Embryonic facial prominence (tissue), 1 donor: Measurements from ENCODE around the gene TXNDC8.
"Not testable (repeated sequence)": the region's sequence is repeated elsewhere in the genome, so short reads cannot be mapped to it uniquely, and the experiment has no call there.

Experiments used
- DNase-seq: peaks from one replicate; pipeline ENCODE4 v3.0.0-alpha.2; 2016; ENCODE audit errors: extremely low spot score

The TXNDC8 gene

DNA sequence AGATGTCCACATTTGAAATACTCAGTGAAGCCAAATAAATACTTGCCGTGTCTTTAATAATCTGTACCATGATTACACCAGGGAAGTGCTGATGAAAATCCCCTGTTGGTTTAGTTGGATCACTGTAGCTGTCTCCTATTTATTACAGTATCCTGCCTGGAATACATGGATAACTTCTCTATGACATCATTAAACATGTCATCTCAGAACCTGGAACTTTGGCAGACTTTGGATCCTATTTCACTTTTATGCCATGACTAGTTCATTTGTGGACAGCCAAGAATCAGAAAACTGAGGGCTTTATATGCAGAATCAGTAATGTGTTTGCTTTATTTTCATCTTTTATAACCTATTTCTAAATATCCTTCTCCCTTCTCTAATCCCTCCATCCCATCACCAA, at the start of gene TXNDC8:
TXNDC8 (minus strand) TSS at position 137 of the 400 bp plus-strand sequence.
- no peak for DNase-seq

DNA sequence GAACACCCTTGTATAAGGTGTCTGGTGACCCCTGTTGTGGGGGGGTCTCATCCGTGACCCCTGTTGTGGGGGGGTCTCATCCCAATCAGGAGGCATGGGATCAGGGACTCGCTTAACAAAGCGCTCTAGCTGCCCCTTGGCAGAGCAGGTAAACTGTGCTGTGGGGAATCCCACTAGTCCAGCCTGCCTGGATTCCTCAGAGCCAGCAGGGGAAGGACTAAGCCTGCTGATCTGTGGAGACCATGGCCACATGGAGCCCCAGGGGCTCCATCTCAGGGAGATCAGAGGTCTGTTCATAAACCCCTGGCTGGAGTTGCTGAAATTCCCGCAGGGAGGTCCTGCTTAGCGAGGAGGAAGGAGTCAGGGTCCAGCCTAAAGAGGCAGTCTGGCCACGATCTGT, 45.8 kb upstream of the TXNDC8 start:
- DNase-seq: no peak

DNA sequence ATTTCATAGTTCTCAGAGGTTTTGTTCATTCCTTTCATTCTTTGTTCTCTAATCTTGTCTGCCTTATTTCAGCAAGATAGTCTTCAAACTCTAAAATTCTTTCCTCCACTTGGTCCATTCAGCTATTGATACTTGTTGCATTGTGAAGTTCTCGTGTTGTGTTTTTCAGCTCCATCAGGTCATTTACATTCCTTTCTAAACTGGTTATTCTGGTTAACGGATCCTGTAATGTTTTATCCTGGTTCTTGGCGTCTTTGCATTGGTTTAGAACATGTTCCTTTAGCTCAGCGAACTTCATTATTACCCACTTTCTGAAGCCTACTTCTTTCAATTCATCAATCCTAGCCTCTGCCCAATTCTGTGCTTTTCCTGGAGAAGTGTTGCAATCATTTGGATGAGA, 45.1 kb upstream of the TXNDC8 start:
- DNase-seq: no peak

DNA sequence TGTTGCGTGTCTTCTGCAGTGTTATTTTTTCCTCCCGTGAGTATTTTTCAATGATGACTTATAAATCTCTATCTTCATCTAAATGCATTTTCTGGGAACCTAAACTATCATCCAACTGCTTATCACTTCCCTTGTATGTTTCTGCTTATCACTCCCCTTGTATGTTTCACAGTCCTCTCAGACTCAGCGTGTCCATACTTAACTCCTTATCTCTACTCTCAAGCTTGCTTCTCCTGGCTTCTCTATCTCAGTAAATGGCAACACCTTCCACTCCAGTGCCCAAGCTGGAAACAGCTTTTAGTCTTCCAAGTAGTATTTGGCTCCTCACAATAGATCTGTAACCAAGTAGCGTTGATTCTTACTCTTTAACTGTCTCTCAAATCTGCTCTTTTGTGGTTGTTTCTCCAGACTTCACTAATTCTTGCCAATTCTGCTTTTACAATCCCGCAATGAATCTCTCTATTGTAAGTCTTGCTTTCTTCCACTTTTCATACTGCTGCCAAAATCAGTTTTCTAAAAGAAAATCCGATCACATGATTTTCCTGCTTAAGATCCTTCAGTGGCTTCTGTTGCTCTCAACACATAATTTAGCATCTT, 33.8 kb upstream of the TXNDC8 start:
- no peak for DNase-seq

DNA sequence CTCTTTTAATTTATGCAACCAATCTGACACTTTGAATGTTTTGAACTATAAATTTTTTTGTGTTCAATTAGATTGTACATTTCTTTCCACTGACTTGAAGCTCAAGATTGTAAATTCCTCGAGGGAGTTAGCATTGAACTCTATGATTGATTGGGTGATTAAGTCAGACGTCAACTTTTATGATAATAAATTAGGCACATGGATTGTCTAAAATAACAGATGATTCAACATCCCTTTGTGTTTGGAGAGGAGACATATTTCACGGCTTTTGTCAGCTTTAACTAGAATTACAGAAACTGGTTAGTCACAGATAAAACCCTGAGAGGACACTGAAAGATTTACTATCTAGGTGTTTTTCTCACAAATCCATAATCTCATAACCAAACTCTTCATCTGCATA, 32.7 kb upstream of the TXNDC8 start:
- no peak for DNase-seq

DNA sequence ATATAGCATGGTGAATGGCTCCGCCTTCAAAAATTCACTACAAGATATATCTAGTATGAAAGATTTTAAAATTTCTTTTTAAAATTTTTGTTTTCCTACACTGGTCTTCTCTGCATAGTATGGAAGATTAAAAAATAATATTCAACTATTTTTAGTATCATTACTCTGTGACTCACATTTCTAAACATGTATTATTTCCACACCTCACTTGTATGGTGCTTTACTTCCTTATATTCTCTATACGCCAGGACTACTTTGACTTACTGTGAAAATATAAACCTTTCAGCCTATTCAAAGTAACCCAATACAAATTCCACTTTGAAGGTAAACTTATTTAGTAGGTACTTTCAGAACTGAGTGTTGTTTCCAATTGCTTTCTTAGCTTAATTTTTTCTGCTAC, 26.8 kb upstream of the TXNDC8 start:
- DNase-seq: no peak

DNA sequence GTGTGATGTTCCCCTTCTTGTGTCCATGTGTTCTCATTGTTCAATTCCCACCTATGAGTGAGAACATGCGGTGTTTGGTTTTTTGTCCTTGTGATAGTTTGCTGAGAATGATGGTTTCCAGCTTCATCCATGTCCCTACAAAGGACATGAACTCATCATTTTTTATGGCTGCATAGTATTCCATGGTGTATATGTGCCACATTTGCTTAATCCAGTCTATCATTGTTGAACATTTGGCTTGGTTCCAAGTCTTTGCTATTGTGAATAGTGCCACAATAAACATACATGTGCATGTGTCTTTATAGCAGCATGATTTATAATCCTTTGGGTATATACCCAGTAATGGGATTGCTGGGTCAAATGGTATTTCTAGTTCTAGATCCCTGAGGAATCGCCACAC, 21.3 kb upstream of the TXNDC8 start:
- DNase-seq: not testable (repeated sequence)

DNA sequence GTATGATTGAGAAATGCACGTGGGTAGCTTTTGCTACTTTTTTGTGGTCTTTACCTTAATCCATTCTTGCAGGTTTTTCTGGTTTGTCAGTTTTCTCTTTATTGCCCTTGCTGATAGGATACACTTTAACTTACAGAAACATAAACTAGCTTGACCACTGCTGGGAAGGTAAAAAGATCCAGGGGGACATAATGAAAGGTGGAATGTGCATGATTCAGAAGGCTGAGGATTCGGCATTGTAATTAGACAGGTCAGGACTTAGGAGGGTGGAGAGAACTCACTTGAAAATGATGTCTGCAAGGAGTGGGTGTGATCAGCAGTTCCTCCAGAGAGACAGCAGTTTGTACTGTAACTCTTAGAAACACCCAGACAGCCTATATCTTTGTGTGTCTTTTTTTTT, 19.8 kb upstream of the TXNDC8 start:
- DNase-seq: no peak

DNA sequence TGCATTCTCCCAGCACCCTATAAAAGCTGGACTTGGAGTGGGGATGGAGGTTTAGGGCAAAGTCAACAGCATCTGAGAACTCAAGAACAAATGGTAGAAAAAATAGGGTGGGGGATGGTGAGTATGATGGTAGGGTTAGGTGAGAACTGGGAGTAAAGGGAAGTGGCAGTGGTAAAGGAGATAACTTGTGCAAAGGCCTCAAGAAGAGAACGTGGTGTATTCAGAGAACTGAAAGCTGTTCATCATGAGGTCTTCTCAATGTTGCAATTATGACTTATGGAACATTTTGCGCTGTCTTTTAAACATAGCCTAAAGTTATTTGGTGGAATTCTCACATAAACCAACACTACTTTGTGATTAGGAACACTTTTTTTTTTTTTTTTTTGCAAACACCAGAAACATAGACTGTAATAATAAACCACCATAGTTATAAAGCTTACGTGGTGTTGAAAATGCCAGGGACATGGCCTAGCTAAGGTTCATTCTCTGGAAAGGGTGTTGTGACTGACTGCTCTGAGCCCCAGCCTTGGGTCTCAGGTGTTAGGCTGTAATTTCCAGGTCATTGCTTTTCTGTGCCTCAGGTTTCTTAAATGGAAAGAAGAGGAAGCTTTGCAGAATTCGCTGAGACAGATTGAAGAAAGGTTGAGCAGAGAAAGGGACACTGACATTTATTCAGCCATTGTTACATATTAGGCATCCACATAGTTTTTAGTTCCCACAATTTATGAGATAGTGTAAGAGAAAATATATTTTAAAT, 19.2 kb upstream of the TXNDC8 start:
- DNase-seq: no peak

DNA sequence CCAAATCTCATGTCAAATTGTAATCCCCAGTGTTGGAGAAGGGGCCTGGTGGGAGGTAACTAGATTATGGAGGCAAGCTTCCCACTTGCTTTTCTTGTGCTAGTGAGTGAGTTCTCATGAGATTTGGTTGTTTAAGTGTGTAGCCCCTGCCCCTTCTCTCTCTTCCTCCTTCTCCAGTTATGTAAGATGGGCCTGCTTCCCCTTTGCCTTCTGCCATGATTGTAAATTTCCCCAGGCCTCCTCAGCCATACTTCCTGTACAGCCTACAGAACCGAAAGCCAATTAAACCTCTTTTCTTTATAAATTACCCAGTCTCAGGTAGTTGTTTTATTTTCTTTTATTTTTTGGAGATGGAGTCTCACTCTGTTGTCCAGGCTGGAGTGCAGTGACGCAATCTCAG, 18.2 kb upstream of the TXNDC8 start:
- DNase-seq: no peak

DNA sequence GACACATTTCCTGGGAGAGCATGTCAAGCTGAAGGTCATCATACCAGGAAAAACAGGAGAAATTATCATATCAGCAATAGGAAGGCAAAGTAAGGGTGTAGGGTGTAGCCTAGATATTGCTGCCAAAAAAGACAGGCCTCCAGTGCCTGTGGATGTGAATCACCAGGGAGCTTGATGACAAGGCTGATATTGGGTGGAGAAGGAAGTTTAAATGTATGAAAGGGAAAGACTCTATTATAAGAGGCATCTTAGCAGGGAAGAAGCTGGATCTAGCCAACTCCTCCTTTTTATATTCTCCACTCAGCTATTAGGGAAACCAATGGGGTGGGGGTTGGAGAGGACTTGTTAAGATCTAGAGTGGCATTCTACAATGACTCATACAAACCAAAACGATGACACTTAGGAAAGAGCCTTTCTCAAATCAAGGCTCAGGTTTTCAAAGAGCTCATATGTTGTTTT, 13.4 kb upstream of the TXNDC8 start:
- no peak for DNase-seq

DNA sequence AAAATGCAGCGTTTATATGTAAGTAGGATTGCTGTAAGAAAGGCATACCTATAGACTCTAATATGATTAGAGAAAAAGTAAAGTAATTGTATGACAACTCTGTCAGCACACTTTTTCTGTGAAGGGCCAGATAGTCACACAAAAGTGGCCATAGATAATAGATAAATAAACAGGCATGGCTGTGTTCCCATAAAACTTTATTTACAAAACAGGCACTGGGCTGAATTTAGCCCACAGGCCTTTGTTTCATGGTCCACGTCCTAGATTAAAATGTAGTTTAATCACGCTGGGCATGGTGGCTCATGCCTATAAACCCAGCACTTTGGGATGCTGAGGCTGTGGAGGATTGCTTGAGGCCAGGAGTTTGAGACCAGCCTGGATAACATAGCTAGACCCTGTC, 8.7 kb upstream of the TXNDC8 start:
- no peak for DNase-seq

DNA sequence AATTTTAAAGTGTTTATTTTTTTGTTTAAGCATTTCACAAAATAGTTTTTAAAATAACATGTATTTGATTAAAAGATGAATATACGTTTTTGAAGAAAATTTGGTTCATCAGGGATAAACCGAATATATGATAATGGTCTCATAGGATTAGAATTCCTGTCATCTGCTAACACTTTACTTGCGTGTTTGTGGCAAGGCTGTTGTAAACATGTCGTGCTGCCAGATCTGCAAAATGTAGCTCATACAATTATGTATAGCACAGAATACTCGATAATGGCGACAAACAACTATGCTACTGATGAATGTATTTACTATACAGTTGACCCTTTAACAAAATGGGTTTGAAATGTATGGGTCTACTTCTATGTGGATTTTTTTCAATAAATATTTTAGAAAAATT, 7.2 kb upstream of the TXNDC8 start:
- DNase-seq: no peak

DNA sequence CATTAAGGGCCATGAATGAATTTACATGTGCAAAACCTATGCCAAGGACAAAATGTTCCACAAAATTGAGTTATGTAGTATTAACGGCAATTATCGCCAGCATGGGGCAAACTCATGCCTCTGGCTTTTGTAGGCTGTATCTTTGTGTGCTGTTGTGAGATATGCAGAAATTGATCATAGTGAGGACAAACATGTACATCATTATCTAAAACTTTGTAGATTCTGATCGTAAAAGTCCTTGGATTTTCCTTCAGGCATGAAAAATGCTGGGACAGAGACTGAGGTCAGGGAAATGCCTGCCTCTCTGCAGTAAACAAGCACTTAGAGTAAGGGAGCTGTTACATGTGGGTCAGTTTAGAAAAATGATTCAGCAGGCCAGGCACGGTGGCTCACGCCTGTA, 5.9 kb upstream of the TXNDC8 start:
- no peak for DNase-seq

DNA sequence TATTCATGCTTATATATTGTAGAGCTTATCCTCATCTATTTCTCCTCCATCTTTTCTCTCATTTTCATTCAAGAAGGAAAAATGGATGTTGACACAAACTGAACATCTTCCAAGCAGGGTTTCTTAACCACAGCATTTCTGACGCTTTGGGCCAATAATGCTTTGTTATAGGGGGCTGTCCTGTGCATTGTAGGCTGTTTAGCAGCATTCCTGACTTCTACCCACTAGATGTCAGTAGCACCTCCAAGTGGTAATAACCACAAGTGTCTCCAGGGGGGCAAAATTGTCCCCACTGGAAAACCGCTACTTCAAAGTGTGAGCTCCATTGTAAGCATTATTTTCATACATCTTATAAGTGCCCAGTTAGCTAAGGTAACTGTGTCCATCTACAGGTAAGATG, 2.6 kb upstream of the TXNDC8 start:
- DNase-seq: no peak

DNA sequence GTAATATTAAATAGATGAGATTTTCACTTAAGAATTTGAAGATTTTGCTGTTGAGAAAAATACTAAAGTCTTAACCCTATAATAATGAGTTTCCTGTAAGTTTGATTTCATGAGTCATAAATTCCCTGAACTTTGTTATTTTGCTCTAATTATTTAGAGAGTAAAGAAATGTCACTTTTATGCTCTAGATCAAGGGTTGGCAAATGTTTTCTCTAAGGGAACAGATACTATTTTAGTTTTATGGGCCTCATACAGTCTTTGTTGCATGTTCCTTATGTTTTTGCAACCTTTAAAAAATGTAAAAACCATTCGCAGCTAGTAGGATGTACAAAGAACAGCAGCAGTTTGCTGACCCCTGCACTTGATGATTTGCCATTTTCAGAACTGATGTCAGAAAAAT, 480 bp upstream of the TXNDC8 start:
- no peak for DNase-seq

DNA sequence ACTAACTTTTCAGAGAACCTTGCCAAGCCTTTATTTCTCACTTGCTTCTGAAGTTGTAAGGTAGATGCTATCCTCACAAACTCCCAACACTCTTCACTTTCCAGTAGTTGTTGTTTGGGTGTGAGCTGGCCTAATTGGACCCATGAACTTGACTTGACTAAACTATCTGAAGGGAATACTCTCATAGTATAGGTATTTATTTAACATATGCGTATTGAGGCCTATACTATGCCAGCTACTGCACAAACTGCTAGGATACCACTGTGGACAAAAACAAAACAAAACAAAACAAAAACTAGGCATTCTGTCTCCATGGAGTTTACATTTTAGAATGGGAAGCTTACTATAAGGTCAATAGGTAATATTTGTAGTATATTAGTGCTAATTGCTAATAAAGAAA, 1.3 kb downstream of the TXNDC8 start:
- no peak for DNase-seq

DNA sequence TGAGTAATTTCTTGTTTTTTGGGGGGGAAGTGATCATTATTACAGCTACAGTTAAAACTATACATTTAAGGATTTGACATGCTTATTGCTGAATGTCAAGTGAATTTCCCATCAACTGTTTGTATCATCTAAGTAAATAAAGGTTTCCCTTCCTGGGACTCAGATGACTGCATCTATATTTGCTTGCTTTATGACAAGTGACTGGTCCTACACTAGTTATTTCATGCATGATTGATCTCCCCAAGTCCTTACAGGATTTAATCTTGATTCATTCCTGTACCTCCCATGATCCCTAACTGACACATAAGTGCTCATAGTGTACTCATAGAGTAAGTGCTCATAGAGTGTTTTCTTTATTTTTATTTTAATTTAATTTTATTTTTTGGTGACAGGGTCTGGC, 2.8 kb downstream of the TXNDC8 start:
- DNase-seq: no peak

DNA sequence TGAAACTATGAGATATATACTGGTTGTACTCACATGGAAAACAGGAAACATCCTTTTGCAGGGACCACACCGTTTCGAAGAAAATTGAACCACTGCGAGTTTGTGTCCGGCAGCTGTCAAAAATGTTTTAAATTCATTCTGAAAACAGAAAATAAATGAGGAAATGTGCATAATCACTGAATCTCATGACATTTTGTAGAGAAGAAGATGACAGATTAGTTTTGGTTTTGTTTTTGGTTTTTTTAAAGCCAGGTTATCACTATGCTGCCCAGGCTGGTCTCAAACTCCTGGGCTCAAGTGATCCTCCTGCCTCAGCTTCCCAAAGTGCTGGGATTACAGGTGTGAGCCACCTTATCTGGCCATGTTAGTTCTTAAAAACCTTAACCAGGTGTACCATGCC, 3.5 kb downstream of the TXNDC8 start:
- no peak for DNase-seq

DNA sequence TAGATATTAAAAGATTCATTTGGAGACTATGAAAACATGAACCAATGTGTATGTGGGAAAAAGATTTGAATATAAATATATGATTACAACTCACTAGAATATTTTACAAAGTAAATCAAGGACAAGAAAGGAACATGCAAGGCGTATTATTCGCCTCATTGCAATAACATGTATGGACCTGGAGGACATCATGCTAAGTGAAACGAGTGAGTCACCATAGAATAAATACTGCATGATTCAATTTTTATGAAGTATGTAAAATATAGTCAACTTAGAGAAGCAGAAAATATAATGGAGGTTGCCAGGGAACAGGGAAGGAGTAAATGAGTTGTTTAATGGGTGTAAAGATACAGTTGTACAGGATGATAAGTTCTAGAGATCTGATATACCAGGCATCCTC, 4.9 kb downstream of the TXNDC8 start:
- no peak for DNase-seq

DNA sequence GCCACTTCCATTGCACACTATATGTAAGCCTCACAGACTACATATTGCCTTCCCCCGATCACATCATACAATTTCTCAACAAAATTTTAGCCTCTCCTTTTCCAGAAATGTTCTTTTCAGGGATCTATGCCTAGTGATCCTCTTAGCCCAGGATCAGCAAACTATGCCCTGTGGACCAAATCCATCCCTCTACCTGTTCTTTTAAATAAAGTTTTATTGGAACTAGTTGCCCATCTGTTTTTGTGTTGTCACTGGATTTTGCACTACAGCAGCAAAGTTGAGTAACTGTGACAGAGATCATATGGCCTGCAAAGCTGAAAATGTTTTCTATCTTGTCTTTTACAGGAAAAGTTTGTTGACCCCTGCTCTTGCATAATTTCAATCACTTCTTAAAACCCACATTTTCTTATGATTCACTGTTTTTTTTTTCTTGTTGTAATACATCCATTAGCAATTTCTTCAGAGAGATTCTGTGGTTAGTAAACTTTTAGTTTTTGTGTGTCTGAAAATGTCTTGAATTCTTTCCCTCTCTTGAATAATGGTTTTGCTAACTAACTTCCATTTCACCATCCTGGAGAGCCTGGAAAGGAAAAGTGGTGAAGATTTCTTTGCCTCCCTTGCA, 7.1 kb downstream of the TXNDC8 start:
- DNase-seq: no peak

DNA sequence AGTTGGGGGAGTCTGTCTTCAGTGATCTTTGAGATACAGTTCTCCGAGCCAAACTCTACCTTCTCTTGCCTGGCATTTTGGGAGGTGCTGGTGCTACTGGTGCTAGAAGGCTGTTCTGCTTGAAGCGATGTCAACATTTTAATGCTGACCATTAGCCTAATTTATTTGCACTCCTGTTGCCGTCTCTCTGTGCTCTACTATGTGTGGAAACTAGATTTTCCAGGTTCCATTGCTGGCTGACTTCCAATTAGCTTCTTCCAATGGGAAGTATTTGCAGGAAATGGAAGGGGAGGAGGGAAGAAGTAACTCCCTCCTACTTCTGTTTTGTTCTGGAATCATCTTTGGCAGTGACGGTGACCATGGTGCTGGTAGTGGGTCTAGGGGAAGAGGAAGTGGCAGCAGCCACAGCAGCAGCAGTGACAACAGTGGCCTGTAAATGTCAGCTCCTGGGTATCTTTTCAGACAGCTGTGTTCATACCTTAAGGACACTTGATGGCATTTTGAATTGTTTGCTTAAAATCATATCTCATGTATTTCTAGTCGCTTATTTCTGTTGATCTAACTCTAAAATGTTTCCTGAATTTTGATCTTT, 7.9 kb downstream of the TXNDC8 start:
- no peak for DNase-seq

DNA sequence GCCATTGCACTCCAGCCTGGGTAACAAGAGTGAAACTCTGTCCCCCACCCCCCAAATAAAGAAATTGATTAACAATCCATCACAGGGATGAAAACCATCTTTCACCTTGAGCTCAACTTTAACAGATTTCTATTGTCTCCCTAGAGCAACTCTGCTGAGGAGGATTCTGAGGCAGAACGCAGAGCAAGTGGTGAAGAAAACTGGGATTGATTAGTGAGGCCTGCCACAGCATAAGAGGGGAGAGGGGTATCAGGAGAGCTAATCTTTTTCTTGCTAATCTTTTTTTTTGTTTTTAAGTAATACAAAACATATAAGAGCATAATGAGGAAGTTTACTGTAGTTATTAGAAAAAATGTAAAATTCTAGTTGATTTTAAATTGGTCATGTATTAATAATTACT, 8.9 kb downstream of the TXNDC8 start:
- no peak for DNase-seq
